B cell (primary cell): Measurements from ENCODE around the gene PTPN14. TPM values are rescaled to one million over a fixed set of nuclear protein-coding genes. Genes with fewer than 3 reads are reported as not detected.

Source experiments
- ATAC-seq: fragments of 200-7000 bp; cut with Tn5 transposase; one replicate; pipeline ENCODE4 v1.10.0; 2021; ENCODE audit warnings: low read depth, mild to moderate bottlenecking, moderate number of reproducible peaks, moderate library complexity
- CTCF ChIA-PET: fragments of 350-600 bp; sonication (Branson Sonifier 250); formaldehyde crosslinking; loops from one replicate; lab custom pipeline; 2021; ENCODE audit warnings: antibody characterized with exemption, inconsistent platforms; lab: Charles Lee
- POLR2A ChIA-PET: fragments of 350-600 bp; sonication (Branson Sonifier 250); formaldehyde crosslinking; loops from one replicate; lab custom pipeline; 2021; ENCODE audit warnings: antibody characterized with exemption; lab: Charles Lee
- DNase-seq: peaks from one replicate; pipeline ENCODE4 v3.0.0; 2013
- H2AFZ ChIP-seq: 2 replicates; pipeline ENCODE4 v1.6.1; 2012; ENCODE audit warnings: mild to moderate bottlenecking, low read depth, low read length; ENCODE audit not compliant: insufficient read depth, poor library complexity, severe bottlenecking
- H3K27ac ChIP-seq, 2 donors: 1 replicate in 1 of 2; 2 replicates in 1 of 2; pipeline ENCODE4 v1.5.1; 2012 to 2013; ENCODE audit warnings: low read length in 2 of 2, mild to moderate bottlenecking in 2 of 2, moderate library complexity in 1 of 2
- H3K27me3 ChIP-seq, 4 experiments: fragments of 200-600 bp in 1 of 4; sonication (generic) in 1 of 4; replicated peaks in 1 of 4; 1 replicate in 2 of 4; 2 replicates in 2 of 4; pipeline versions ENCODE4 v1.6.1 to v1.7.0; 2013 to 2016; ENCODE audit warnings: low read length in 3 of 4, mild to moderate bottlenecking in 2 of 4, mixed read lengths in 1 of 4, moderate library complexity in 1 of 4; ENCODE audit not compliant: insufficient read depth in 4 of 4, control insufficient read depth in 3 of 4; ENCODE audit errors: control extremely low read depth in 1 of 4
- H3K36me3 ChIP-seq, 2 experiments: replicated peaks in 1 of 2; 1 replicate in 1 of 2; 2 replicates in 1 of 2; pipeline versions ENCODE4 v1.6.1 to v1.7.1; 2013; ENCODE audit warnings: low read length in 1 of 2; ENCODE audit not compliant: insufficient read depth in 2 of 2, control insufficient read depth in 1 of 2; ENCODE audit errors: control extremely low read depth in 1 of 2, extremely low read depth in 1 of 2
- H3K4me1 ChIP-seq, 2 donors: fragments of 200-600 bp in 1 of 2; sonication (generic) in 1 of 2; 1 replicate in 1 of 2; 2 replicates in 1 of 2; pipeline versions ENCODE4 v1.5.1 to v1.6.1; 2013 to 2017; ENCODE audit warnings: low read length in 2 of 2; ENCODE audit not compliant: control insufficient read depth in 2 of 2, insufficient read depth in 2 of 2
- H3K4me2 ChIP-seq: replicated peaks from 2 replicates; pipeline ENCODE3; 2012; ENCODE audit warnings: mild to moderate bottlenecking, low read depth, low read length; ENCODE audit not compliant: poor library complexity, severe bottlenecking
- H3K4me3 ChIP-seq, 5 experiments: fragments of 200-600 bp in 1 of 5; sonication (generic) in 1 of 5; 1 replicate in 3 of 5; 2 replicates in 2 of 5; pipeline versions ENCODE4 v1.5.1 to v1.7.0; 2011 to 2016; ENCODE audit warnings: low read length in 4 of 5, mild to moderate bottlenecking in 4 of 5, low read depth in 2 of 5, control low read depth in 1 of 5, moderate library complexity in 1 of 5; ENCODE audit not compliant: insufficient read depth in 1 of 5; ENCODE audit errors: control extremely low read depth in 1 of 5, extremely low read depth in 1 of 5
- H3K79me2 ChIP-seq: fragments of 200-600 bp; sonication (generic); one replicate; pipeline ENCODE4 v1.6.0; 2016; ENCODE audit warnings: low read length; ENCODE audit not compliant: control insufficient read depth, insufficient read depth
- H3K9ac ChIP-seq: fragments of 200-600 bp; sonication (generic); 2 replicates; pipeline ENCODE4 v1.6.1; 2017; ENCODE audit warnings: mild to moderate bottlenecking, low read length, moderate library complexity
- H3K9me3 ChIP-seq, 3 donors: one replicate each; pipeline versions ENCODE4 v1.6.1 to v1.7.1; 2013; ENCODE audit warnings: low read length in 2 of 3; ENCODE audit not compliant: control insufficient read depth in 2 of 3, insufficient read depth in 1 of 3; ENCODE audit errors: control extremely low read depth in 1 of 3
- H4K20me1 ChIP-seq: 2 replicates; pipeline ENCODE4 v1.6.0; 2012; ENCODE audit warnings: mild to moderate bottlenecking, low read length; ENCODE audit not compliant: insufficient read depth, control insufficient read depth, poor library complexity, severe bottlenecking
- H3K27ac Mint-ChIP-seq: one replicate; pipeline ENCODE4 v1.8.0; 2021; ENCODE audit warnings: mixed read lengths
- H3K27me3 Mint-ChIP-seq: one replicate; pipeline ENCODE4 v1.8.0; 2021; ENCODE audit warnings: mixed read lengths
- H3K4me1 Mint-ChIP-seq: one replicate; pipeline ENCODE4 v1.8.0; 2021; ENCODE audit warnings: mixed read lengths
- H3K4me3 Mint-ChIP-seq: one replicate; pipeline ENCODE4 v1.8.0; 2021; ENCODE audit warnings: mixed read lengths
- H3K9me3 Mint-ChIP-seq: one replicate; pipeline ENCODE4 v1.8.0; 2022; ENCODE audit warnings: mixed read lengths; ENCODE audit not compliant: insufficient read depth
- EZH2 ChIP-seq: IDR thresholded peaks from 2 replicates; pipeline ENCODE4 v1.6.1; 2012; ENCODE audit warnings: borderline replicate concordance, low read depth, mild to moderate bottlenecking, moderate library complexity, low read length; ENCODE audit not compliant: insufficient read depth, poor library complexity, severe bottlenecking
- WGBS: methylation state at CpG from one replicate; pipeline ENCODE4 v1.1.5; 2013; ENCODE audit warnings: missing lambda C conversion rate; ENCODE audit not compliant: insufficient coverage; 5-methylcytosine and 5-hydroxymethylcytosine counted together
- intact Hi-C: fragments of 100-400 bp; cut with micrococcal nuclease; formaldehyde crosslinking; loops from one replicate; pipeline ENCODE4 v1.10.0; 2022
- polyA plus RNA-seq: library from polyadenylated mRNA; depleted of rRNA; stranded (reverse); fragments of >200 nt; gene quantifications from 2 replicates; pipeline ENCODE4 v1.2.3, GENCODE V29; 2012
- total RNA-seq, 2 donors: library from RNA; stranded (reverse); fragments of 120-200 nt in 1 of 2; gene quantifications; 1 replicate in 1 of 2; 2 replicates in 1 of 2; pipeline versions ENCODE4 v1.2.3 to v1.2.4, GENCODE V29; 2013 to 2022
- TF ChIP-seq, protein P1 (sequence below): fragments of 200-600 bp; IDR thresholded peaks from one replicate; pipeline ENCODE4 v1.8.0; 2022; ENCODE audit warnings: antibody characterized with exemption, mild to moderate bottlenecking

The PTPN14 gene
- total and polyA plus RNA-seq, 2 donors (not counting 1 experiment from before 2014, with no cell fraction given): under 0.01 TPM; not detected in 1

DNA sequence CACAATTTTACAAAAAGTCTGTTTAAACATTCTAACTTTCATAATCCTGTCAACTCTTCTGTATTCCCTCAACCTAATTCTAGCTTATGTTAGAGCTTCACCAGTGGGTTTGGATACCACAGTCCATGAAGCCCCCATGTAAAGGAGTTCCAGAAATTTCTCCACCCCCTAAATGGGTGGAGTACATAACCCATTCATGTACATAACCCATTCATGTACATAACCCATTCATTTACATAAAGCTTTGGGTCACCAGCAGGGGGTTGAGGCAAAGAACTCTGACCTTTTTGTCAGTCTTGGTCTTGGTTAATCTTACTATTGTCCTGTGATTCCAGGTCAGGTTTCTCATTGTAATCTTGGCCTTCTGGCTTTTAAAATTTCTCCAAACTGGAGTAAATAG lies 208.9 kb downstream of the PTPN14 start:
- ATAC-seq (no peak), DNase-seq (no peak)
- peaks cover 0 to 3% (median 0%) of the 10 kb centered on the region in 3 donors for H3K9me3 ChIP-seq
- CTCF ChIA-PET: interaction anchor here (1.0 to 4.8 kb wide), 2 partner anchors 12 to 81 kb away, joined by 4 to 35 read pairs; no protein-coding TSS in a partner anchor
- no peak overlapping the region for H3K4me3 ChIP-seq
- H3K9me3 Mint-ChIP-seq: peaks cover 6% of the 10 kb centered on the region
- H3K4me1 Mint-ChIP-seq: no peaks in the 10 kb centered on the region
- POLR2A ChIA-PET: no interaction called here
- no peaks in the 10 kb centered on the region for H3K4me1 ChIP-seq
- H3K27me3 ChIP-seq: no peaks in the 10 kb centered on the region
- H3K36me3 ChIP-seq: peaks cover 0 to 3% of the 10 kb centered on the region in 2 experiments
- H3K27me3 Mint-ChIP-seq: no peaks in the 10 kb centered on the region
- no peak overlapping the region for H3K9ac ChIP-seq
- H4K20me1 ChIP-seq: no peaks in the 10 kb centered on the region
- H3K27ac ChIP-seq: no peak overlapping the region
- TF ChIP-seq EZH2: no peak
- TF ChIP-seq, protein P1, sequence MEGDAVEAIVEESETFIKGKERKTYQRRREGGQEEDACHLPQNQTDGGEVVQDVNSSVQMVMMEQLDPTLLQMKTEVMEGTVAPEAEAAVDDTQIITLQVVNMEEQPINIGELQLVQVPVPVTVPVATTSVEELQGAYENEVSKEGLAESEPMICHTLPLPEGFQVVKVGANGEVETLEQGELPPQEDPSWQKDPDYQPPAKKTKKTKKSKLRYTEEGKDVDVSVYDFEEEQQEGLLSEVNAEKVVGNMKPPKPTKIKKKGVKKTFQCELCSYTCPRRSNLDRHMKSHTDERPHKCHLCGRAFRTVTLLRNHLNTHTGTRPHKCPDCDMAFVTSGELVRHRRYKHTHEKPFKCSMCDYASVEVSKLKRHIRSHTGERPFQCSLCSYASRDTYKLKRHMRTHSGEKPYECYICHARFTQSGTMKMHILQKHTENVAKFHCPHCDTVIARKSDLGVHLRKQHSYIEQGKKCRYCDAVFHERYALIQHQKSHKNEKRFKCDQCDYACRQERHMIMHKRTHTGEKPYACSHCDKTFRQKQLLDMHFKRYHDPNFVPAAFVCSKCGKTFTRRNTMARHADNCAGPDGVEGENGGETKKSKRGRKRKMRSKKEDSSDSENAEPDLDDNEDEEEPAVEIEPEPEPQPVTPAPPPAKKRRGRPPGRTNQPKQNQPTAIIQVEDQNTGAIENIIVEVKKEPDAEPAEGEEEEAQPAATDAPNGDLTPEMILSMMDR: no peak
- H2AFZ ChIP-seq: no peak overlapping the region
- H3K4me2 ChIP-seq: no peak overlapping the region
- H3K27ac Mint-ChIP-seq: no peak overlapping the region
- no peaks in the 10 kb centered on the region for H3K79me2 ChIP-seq
- H3K4me3 Mint-ChIP-seq: no peak overlapping the region
- intact Hi-C loops: no loop called here

DNA sequence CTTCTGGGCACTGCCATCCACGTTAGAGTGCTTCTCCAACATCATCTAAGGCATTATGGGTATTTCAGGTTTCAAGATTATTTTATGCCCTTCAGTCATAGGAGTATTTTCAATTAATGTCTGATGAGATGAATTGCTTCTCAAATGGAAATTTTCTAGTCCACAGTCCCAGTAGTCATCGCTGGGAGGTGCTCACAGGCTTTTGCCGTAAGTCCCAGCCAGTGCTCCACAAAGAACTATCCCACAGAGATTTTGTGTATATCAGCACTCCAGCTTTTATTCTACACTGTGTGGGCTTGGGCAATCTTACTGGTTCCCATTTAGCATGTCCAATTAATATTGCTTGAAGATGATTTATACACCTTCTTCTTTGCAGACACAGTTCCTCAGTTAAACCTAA lies 209.5 kb downstream of the PTPN14 start:
- H3K4me1 ChIP-seq: no peaks in the 10 kb centered on the region
- ChIA-PET POLR2A (no interaction called here), CTCF (interaction anchor here (1.0 to 4.8 kb wide), 2 partner anchors 11 to 80 kb away, joined by 4 to 35 read pairs; no protein-coding TSS in a partner anchor)
- no peak overlapping the region for H3K9ac ChIP-seq
- H3K27ac ChIP-seq: no peak overlapping the region
- no peak for ATAC-seq
- no peaks in the 10 kb centered on the region for H4K20me1 ChIP-seq
- no peak overlapping the region for H3K4me3 ChIP-seq
- no peaks in the 10 kb centered on the region for H3K79me2 ChIP-seq
- WGBS: 100% methylated on average over 1 of the region's 3 CpGs
- DNase-seq: no peak
- intact Hi-C loops: no loop called here
- Mint-ChIP-seq H3K9me3 (peaks cover 6% of the 10 kb centered on the region), H3K27me3 (no peaks in the 10 kb centered on the region), H3K4me3 (no peak overlapping the region), H3K4me1 (no peaks in the 10 kb centered on the region), H3K27ac (no peak overlapping the region)
- H3K9me3 ChIP-seq: peaks cover 0 to 3% (median 0%) of the 10 kb centered on the region in 3 donors
- peaks cover 0 to 4% of the 10 kb centered on the region in 2 experiments for H3K36me3 ChIP-seq
- TF ChIP-seq, protein P1: no peak
- no peak for TF ChIP-seq EZH2
- H2AFZ ChIP-seq: no peak overlapping the region
- H3K4me2 ChIP-seq: no peak overlapping the region
- no peaks in the 10 kb centered on the region for H3K27me3 ChIP-seq
